K562 (cell line): ENCODE measurements around the gene LRRC15. TPM values are rescaled to one million over a fixed set of nuclear protein-coding genes. Genes with fewer than 3 reads are reported as not detected.

ENCODE experiments used
- BCL6 ChIP-seq: fragments of 250-450 bp; sonication (Bioruptor Pico); IDR thresholded peaks from 2 replicates; pipeline ENCODE4 v1.4.0; 2020
- CHAMP1 ChIP-seq: fragments of 450-650 bp; IDR thresholded peaks from 2 replicates; pipeline ENCODE4 v1.6.1; 2016; ENCODE audit warnings: mild to moderate bottlenecking
- CREBBP ChIP-seq: IDR thresholded peaks from one replicate; pipeline ENCODE4 v1.6.1; 2012; ENCODE audit warnings: low read depth, mild to moderate bottlenecking, control low read depth, inconsistent platforms, low read length
- EWSR1 ChIP-seq: fragments of 450-650 bp; IDR thresholded peaks from 2 replicates; pipeline ENCODE4 v1.6.1; 2018; ENCODE audit warnings: borderline replicate concordance, mild to moderate bottlenecking, low read depth, moderate library complexity; ENCODE audit not compliant: partially characterized antibody
- KAT8 ChIP-seq: fragments of 450-650 bp; IDR thresholded peaks from 2 replicates; pipeline ENCODE4 v1.6.1; 2016; ENCODE audit warnings: low read depth, mild to moderate bottlenecking
- LARP7 ChIP-seq: fragments of 450-650 bp; IDR thresholded peaks from 2 replicates; pipeline ENCODE4 v1.6.1; 2016
- MTA1 ChIP-seq: fragments of 450-650 bp; IDR thresholded peaks from 2 replicates; pipeline ENCODE4 v1.6.1; 2017; ENCODE audit warnings: borderline replicate concordance
- SMARCA4 ChIP-seq: fragments of 450-650 bp; IDR thresholded peaks from 2 replicates; pipeline ENCODE4 v1.6.1; 2016
- TEAD2 ChIP-seq: fragments of 450-650 bp; IDR thresholded peaks from 2 replicates; pipeline ENCODE4 v1.6.1; 2016; ENCODE audit warnings: missing genetic modification characterization, control low read depth, missing compliant biosample characterization
- U2AF1 ChIP-seq: fragments of 200-400 bp; formaldehyde crosslinking; optimal IDR thresholded peaks from 2 replicates; pipeline ENCODE3; 2017; ENCODE audit warnings: mild to moderate bottlenecking, low read depth, low read length, moderate library complexity
- ZBTB34 ChIP-seq: fragments of 250-450 bp; sonication (Bioruptor Pico); IDR thresholded peaks from 2 replicates; pipeline ENCODE4 v1.8.0; 2021; ENCODE audit warnings: mild to moderate bottlenecking, moderate library complexity
- ZFP1 ChIP-seq: fragments of 450-650 bp; formaldehyde crosslinking; IDR thresholded peaks from 2 replicates; pipeline ENCODE4 v1.4.0; 2020; ENCODE audit warnings: mild to moderate bottlenecking, mixed read lengths
- ZNF124 ChIP-seq: sonication (generic); formaldehyde crosslinking; IDR thresholded peaks from 2 replicates; pipeline ENCODE4 v1.8.1; 2022; ENCODE audit warnings: missing genetic modification reagents
- ZNF280A ChIP-seq: fragments of 450-650 bp; IDR thresholded peaks from 2 replicates; pipeline ENCODE4 v1.6.1; 2018; ENCODE audit warnings: mild to moderate bottlenecking, low read depth; ENCODE audit not compliant: partially characterized antibody
- ZNF431 ChIP-seq: sonication (generic); formaldehyde crosslinking; IDR thresholded peaks from 2 replicates; pipeline ENCODE4 v1.8.0; 2022; ENCODE audit warnings: mild to moderate bottlenecking, missing genetic modification reagents
- ZNF583 ChIP-seq: fragments of 250-450 bp; sonication (Bioruptor Pico); IDR thresholded peaks from 2 replicates; pipeline ENCODE4 v1.4.0; 2020
- polyA plus RNA-seq, 8 experiments: library from polyadenylated mRNA; depleted of rRNA in 4 of 8; stranded (reverse) in 5 of 8; unstranded in 3 of 8; fragments of >200 nt; fragmentation: Nextera tagmentation in 2 of 8; fragmentation: Illumina TruSeq in 1 of 8; extraction: Ambion mirVana in 2 of 8; extraction: Trizol in 1 of 8; gene quantifications; 2 replicates each; pipeline versions ENCODE4 v1.2.1 to v1.2.3, GENCODE V29; 2011 to 2014; ENCODE audit warnings: inconsistent platforms in 1 of 8, missing spikeins in 1 of 8
- total RNA-seq, 7 experiments: library from RNA; depleted of rRNA in 6 of 7; stranded (reverse); fragments of >200 nt in 6 of 7; fragmentation: Illumina TruSeq in 2 of 7; extraction: Trizol in 2 of 7; gene quantifications; 2 replicates each; pipeline versions ENCODE4 v1.2.1 to v1.2.3, GENCODE V29; 2011 to 2021; ENCODE audit warnings: low replicate concordance in 1 of 7
- TF ChIP-seq, protein P1 (sequence below): fragments of 450-650 bp; IDR thresholded peaks from 2 replicates; pipeline ENCODE4 v1.6.1; 2017; ENCODE audit warnings: antibody characterized with exemption
- TF ChIP-seq, protein P2 (sequence below): fragments of 450-650 bp; IDR thresholded peaks from 2 replicates; pipeline ENCODE4 v1.6.1; 2017; ENCODE audit warnings: mild to moderate bottlenecking, moderate library complexity
- TF ChIP-seq, protein P3 (sequence below): sonication (generic); formaldehyde crosslinking; IDR thresholded peaks from 2 replicates; pipeline ENCODE4 v1.9.0; 2022; ENCODE audit warnings: mild to moderate bottlenecking, missing genetic modification reagents

Gene LRRC15
- total and polyA plus RNA-seq, 9 of the 15 experiments (the other 6 are each of a cell fraction or from before 2014, with no cell fraction given) = not detected

DNA sequence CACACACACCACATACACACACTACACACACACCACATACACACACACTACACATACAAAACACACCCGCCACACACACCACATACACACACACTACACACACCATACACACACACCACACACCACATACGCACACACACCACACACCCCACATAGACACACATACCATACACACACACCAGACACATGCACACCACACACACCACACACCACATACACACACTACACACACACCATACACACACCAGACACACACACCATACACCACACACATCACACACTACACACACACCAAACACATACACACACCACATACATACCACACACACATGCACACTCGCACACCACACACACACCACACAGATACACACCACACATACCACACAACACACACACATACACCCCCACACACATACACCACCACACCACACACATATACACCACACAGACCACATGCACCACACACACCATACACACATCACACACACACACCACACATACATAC lies 44.7 kb downstream of the LRRC15 start (continued):
- TF ChIP-seq, protein P1, sequence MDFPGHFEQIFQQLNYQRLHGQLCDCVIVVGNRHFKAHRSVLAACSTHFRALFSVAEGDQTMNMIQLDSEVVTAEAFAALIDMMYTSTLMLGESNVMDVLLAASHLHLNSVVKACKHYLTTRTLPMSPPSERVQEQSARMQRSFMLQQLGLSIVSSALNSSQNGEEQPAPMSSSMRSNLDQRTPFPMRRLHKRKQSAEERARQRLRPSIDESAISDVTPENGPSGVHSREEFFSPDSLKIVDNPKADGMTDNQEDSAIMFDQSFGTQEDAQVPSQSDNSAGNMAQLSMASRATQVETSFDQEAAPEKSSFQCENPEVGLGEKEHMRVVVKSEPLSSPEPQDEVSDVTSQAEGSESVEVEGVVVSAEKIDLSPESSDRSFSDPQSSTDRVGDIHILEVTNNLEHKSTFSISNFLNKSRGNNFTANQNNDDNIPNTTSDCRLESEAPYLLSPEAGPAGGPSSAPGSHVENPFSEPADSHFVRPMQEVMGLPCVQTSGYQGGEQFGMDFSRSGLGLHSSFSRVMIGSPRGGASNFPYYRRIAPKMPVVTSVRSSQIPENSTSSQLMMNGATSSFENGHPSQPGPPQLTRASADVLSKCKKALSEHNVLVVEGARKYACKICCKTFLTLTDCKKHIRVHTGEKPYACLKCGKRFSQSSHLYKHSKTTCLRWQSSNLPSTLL = 0 out of 2 replicates have a peak, but pooled peaks have one; percentile 37
- peak; percentile 14 for TF ChIP-seq ZNF280A
- TF ChIP-seq, protein P2, sequence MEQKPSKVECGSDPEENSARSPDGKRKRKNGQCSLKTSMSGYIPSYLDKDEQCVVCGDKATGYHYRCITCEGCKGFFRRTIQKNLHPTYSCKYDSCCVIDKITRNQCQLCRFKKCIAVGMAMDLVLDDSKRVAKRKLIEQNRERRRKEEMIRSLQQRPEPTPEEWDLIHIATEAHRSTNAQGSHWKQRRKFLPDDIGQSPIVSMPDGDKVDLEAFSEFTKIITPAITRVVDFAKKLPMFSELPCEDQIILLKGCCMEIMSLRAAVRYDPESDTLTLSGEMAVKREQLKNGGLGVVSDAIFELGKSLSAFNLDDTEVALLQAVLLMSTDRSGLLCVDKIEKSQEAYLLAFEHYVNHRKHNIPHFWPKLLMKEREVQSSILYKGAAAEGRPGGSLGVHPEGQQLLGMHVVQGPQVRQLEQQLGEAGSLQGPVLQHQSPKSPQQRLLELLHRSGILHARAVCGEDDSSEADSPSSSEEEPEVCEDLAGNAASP = no peak
- no peak for TF ChIP-seq ZNF124 (CRISPR knock-in tag)
- TF ChIP-seq, protein P3, sequence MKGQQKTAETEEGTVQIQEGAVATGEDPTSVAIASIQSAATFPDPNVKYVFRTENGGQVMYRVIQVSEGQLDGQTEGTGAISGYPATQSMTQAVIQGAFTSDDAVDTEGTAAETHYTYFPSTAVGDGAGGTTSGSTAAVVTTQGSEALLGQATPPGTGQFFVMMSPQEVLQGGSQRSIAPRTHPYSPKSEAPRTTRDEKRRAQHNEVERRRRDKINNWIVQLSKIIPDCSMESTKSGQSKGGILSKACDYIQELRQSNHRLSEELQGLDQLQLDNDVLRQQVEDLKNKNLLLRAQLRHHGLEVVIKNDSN (CRISPR knock-in tag) = 0 out of 2 replicates have a peak, but pooled peaks have one; percentile 10
- TF ChIP-seq CHAMP1 = no peak
- no peak for TF ChIP-seq TEAD2 (tag)
- TF ChIP-seq U2AF1 = no peak
- TF ChIP-seq ZFP1 (CRISPR knock-in tag) = no peak
- no peak for TF ChIP-seq ZBTB34 (CRISPR knock-in tag)
- TF ChIP-seq LARP7 = peak; percentile 64; the same call in 1 of the 2 replicates
- TF ChIP-seq ZNF583 (CRISPR knock-in tag) = no peak
- TF ChIP-seq SMARCA4 = 0 out of 2 replicates have a peak, but pooled peaks have one; percentile 40
- TF ChIP-seq KAT8 = no peak
- TF ChIP-seq BCL6 (CRISPR knock-in tag) = no peak
- no peak for TF ChIP-seq MTA1
- no peak for TF ChIP-seq CREBBP
- TF ChIP-seq EWSR1 = no peak
- no peak for TF ChIP-seq ZNF431
